Smooth muscle cell of the brain vasculature (primary cell): ENCODE measurements around the gene FLT3LG.
A peak's percentile ranks its signal among the peaks of the same experiment; 100 is the strongest.

Experiments
- DNase-seq: peaks from one replicate; pipeline ENCODE4 v3.0.0-alpha.2; 2012; ENCODE audit warnings: low read depth, low spot score

The FLT3LG gene

DNA sequence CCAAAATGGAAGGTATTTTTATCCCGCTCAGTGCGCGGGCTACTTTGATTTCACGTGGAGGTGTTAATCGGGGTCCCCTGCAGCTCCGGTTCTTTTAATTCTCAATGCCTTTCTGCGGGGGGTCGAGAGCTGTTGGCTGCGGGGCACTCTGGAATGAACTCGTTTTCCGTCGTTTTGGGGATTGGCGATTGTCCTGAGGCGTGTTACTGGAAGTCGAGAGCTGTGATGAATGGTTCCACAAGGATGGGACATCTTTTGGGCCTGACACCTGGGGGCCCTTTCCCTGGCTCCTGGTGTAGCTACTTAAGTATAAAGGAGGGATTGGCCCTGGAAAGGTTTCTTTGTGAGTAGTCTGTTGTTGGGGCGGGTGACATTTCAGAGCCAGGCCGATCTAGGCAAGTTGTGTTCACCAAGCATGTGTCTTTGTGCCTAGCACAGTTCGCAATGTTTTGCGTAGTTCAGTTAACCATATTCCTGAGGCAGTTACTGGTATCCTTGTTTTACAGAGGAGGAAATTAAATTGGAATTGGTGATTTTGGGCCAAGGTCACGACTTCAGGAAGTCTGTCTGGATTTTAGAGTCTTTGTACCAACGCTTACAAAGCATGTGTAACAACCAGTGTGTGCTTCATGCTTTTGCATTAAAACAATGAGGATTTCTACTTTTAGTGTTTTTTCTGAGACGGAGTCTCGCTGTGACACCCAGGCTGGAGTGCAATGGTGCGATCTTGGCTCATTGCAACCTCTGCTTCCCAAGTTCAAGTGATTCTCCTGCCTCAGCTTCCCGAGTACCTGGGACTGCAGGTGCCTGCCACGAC is 14.2 kb downstream of the FLT3LG start:
- no peak for DNase-seq

DNA sequence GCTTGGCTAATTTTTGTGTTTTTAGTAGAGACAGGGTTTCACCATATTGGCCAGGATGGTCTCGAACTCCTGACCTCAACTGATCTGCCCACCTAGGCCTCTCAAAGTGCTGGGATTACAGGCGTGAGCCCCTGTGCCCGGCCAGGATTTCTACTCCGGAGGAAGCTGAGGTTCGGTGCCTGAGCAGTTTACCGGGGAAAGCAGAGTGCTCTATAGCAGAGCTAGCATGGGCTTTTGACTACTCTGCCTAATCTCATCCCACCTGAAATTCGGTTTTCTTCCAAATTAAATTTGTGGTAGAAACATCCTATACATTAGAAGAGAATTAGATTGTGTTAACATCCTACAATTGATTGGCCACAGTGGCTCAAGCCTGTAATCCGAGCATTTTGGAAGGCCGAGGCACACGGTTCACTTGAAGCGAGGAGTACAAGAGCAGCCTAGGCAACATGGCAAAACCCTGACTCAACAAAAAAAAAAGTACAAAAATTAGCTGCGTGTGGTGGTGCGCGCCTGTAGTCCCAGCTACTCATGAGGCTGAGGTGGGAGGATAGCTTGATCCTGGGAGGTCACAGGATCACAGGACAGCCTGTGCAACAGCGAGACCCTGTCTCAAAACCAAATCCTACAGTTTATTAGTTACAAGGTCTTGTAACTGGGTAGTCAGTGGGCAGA is 15.0 kb downstream of the FLT3LG start:
- DNase-seq = no peak

DNA sequence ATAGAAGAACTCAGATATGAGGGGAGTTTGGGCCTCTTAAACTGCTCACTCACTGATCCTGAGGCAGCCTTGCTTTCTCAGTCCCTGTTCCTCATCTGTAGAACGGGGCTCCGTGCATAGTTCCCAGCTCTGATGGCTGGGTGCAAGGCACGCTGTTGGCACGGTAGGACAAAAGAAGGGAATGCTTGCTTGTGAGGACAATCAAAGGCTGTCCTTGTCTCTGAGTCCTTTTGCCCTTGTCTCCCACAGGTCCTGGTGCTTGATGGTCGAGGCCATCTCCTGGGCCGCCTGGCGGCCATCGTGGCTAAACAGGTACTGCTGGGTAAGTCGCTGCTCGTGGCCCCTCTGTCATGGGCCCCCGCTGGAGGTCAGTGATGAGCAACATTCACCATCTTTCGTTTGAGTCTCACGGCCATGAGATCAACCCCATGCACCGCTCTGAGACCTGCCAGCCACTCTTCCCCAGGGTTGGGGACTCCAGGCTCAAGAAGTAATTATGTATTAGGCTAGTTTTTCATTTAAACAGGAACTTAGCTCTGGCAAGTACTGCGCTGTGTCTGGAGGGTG is 15.7 kb downstream of the FLT3LG start:
- no peak for DNase-seq

DNA sequence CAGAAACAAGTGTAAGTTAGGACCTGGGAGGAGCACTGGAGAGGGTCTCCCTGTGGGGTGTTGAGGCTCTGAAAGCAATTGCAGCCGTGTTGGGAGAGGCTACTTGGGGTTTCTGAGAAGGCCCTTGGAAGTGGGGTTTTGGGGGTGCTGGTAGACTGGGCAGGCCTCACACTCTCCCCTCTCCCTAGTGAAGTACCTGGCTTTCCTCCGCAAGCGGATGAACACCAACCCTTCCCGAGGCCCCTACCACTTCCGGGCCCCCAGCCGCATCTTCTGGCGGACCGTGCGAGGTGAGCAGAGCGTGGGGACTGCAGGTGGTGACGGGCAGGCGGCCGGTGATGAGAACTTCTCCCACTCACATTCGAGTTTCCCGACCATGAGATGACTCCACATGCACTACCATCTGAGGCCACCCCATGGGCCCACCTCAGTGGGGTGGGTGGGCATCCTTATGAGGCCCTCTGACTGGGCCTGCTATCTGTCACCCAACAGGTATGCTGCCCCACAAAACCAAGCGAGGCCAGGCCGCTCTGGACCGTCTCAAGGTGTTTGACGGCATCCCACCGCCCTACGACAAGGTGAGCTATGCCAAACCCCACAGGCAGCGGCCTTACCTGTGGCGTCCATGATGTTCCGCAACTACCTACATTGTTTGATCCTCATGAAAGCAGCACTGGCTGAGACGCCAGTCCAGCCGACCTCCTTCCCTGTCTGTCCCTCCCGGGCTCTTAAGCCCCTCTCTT is 16.4 kb downstream of the FLT3LG start:
- DNase-seq = no peak

DNA sequence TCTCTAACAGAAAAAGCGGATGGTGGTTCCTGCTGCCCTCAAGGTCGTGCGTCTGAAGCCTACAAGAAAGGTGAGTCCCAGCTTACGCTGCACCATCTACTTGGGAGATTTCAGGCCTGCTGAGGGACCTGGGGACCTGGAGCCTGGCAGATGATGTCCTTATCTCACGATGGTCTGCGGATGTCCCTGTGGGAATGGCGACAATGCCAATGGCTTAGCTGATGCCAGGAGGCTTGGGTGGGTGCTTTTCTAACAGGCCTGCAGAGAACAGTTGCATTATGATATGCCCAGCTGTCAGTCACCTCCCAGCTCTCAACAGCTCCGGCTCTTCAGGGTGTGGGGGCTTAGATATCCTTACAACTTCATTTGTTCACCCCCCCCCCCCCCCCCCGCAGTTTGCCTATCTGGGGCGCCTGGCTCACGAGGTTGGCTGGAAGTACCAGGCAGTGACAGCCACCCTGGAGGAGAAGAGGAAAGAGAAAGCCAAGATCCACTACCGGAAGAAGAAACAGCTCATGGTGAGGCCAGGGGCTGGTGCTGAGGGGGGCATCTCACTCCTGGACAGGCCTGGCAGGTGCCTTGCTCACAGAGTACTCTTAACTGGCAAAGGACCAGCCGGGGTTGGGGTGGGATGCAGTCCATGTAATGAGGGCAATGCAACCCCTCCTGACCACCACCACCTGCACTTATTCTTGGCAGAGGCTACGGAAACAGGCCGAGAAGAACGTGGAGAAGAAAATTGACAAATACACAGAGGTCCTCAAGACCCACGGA is 17.2 kb downstream of the FLT3LG start:
- no peak for DNase-seq

DNA sequence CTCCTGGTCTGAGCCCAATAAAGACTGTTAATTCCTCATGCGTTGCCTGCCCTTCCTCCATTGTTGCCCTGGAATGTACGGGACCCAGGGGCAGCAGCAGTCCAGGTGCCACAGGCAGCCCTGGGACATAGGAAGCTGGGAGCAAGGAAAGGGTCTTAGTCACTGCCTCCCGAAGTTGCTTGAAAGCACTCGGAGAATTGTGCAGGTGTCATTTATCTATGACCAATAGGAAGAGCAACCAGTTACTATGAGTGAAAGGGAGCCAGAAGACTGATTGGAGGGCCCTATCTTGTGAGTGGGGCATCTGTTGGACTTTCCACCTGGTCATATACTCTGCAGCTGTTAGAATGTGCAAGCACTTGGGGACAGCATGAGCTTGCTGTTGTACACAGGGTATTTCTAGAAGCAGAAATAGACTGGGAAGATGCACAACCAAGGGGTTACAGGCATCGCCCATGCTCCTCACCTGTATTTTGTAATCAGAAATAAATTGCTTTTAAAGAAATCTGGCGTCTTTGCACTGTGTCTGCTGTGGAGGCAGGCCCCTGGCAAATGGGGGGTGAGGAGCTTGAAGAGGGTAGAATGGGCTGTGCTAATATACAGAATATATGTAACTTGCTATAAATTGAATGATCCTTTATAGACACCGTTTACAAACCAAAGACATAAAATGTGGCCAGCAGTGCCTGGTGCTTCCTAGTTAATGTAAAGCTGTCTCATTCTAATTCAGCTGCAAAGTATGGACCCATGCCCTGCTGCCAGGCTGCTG is 18.0 kb downstream of the FLT3LG start:
- DNase-seq = no peak

DNA sequence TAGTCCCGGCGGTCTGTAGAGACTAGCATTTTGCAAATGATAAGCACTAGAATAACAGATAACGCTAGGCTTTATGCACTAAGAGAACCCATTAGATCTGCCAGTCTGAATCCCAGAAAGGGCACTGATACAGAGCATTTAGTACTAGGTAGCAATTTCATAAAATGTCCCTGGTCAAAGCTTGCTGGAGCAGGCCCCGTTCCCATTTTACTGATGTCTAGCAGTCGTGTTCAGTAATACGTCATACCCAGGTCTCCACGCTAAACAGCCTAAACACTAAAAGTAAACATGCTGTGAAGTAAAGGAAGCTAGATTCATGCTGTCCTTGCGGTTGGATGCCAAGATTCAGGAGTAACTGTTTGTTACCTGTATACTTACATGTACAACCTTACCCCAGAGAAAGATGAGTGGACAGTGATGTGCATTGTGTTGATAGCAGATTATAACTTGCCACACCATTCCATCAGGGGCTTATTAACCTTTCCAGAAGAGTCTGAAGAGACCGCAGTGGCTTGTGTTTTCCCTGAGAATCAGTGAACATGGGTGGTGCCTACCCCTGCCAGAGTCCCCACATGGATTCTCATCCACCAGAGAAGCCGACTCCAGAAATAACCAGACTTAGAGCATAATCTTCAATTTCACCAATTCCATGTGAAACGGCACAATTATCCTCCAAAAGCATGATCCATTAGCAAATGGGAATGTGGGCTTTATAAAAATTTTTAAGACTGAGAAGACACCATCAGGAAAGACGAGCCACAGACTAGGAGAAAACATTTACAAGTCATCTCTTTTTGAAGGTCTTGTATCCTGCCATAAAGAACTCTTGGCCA is 18.8 kb downstream of the FLT3LG start:
- DNase-seq = no peak

DNA sequence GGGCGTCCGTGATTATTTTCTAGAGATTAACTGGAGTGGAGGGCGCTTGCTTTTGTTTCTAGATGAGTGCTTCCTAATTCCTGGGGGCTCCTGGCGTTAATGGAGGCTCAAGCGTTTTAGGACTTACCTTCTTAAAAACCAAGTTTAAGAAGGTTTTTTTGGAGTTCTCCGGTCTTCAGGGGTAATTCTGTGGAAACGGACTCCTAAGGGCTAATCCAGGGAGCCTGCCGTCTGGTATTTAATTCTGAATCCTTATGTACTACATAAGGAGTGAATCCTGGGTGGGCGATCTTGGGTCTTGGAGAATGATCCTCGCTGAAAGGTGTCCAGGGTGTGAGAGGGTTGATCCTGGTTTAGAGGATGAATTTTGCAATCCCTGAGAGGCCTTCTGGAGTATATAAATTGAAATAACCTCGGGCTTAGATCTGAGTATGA is 22.6 kb downstream of the FLT3LG start:
- DNase-seq = no peak

DNA sequence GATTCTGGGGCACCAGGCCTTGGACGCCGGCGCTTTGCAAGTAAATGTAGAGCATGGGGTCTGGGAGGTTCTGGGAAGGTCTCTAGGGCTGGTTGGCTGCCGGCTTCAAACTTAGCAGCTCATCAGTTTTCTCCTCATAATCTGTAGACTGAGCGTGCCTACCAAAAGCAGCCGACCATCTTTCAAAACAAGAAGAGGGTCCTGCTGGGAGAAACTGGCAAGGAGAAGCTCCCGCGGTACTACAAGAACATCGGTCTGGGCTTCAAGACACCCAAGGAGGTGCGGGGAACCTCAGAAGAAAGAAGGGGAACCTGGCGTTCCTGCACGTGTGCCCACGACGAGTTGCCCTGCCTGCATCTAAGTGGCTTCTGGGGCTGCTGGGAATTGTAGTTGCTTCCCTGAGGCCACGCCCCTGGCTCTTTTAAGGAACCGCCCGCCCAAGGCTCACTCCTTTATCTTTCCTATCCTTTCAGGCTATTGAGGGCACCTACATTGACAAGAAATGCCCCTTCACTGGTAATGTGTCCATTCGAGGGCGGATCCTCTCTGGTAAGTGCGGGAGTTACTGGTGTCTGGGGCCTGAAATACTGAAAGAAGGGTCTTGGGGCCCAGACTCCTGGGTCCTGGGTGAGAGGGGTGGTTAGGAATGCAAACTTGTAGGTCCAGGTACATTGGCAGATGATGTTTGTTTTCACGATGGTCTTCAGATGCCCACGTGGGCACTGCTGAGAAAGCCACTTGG is 23.2 kb downstream of the FLT3LG start:
- no peak for DNase-seq

DNA sequence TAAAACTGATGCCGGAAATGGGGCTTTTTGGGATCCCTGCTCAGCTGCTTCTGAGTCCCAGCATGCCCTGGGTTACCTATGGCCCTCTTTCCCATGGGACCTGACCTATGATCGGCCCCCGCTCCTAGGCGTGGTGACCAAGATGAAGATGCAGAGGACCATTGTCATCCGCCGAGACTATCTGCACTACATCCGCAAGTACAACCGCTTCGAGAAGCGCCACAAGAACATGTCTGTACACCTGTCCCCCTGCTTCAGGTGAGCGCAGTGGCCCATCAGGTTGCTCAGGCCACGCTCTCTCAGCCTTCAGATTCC is 23.7 kb downstream of the FLT3LG start:
- DNase-seq = no peak

DNA sequence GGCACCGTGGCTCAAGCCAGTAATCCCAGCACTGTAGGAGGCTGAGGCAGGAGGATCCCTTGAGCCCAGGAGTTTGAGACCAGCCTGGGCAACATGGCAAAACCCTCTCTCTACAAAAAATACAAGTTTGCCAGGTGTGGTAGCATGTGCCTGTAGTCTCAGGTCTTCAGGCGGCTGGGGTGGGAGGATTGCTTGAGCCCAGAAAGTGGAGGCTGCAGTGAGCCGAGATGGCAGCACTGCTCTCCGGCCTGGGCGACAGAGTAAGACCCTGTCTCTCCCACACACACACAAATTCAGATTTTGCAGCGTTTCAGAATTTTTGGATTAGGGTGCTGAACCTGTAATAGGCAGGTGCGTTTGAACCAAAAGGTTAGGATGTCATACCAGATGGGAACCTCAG is 24.5 kb downstream of the FLT3LG start:
- DNase-seq = no peak

DNA sequence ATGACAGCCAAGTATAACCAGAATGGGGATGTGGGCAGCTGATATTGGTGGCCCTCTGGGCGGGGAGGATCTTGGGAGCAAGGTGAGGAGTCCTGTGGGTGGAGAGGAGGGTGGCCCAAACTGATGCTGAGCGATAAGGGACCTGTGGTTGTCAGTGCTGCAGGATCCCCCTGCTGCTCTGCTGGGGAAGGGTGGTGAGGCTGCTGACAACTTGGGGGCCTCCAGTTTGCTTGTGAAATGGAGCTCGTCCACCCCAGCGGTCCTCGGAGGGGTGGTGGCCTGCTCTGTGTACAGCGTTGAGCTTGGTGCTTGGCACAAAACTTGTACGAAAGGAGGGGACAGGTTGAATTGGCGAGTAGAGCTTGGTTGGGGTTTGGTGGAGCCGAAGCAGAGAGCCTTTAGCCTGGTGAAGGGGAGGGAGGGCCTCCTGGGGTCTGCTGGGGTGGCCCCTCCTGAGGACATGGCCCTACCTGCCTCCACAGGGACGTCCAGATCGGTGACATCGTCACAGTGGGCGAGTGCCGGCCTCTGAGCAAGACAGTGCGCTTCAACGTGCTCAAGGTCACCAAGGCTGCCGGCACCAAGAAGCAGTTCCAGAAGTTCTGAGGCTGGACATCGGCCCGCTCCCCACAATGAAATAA is 25.1 kb downstream of the FLT3LG start:
- DNase-seq = no peak

DNA sequence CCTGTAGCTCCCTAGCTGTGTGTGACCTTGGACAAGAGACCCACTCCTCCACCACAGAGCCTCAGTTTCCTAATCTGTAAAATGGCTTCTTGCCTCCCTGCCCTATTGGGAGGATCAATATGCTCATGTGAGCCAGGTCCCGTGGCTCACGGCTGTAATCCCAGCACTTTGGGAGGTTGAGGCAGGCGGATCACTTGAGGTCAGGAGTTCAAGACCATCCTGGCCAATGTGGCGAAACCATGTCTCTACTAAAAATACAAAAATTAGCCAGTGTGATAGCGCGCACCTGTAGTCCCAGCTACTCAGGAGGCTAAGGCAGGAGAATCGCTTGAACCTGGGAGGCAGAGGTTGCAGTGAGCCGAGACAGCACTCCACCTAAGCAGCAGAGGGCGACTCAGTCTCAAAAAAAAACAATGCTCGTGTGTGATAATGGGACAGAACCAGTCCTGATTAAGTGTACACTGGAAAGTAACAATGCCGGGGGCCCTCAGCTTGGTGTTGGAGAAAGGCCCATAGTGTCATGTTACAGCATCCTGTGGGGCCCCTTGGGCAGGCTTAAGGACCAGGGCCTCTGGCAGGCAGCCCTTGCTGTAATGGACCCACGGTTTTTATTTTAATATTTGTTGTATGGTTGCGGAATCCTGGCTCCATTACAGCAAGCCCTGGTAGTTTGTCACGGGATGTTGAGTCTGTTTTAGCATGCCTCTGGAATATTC is 29.0 kb downstream of the FLT3LG start:
- DNase-seq = peak; percentile 47

DNA sequence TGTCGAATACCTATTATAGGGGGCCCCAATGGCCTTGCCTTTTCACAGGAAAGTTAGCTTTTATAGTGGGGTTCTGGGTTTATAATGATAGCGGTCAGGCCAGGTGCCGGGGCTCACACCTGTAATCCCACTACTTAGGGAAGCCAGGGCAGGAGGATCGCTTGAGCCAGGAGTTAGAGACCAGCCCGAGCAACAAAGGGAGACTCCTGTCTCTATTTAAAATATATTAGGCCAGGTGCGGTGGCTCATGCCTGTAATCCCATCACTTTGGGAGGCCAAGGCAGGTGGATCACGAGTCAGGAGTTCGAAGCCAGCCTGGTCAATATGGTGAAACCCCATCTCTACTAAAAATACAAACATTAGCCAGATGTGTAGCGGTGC is 29.6 kb downstream of the FLT3LG start:
- no peak for DNase-seq

DNA sequence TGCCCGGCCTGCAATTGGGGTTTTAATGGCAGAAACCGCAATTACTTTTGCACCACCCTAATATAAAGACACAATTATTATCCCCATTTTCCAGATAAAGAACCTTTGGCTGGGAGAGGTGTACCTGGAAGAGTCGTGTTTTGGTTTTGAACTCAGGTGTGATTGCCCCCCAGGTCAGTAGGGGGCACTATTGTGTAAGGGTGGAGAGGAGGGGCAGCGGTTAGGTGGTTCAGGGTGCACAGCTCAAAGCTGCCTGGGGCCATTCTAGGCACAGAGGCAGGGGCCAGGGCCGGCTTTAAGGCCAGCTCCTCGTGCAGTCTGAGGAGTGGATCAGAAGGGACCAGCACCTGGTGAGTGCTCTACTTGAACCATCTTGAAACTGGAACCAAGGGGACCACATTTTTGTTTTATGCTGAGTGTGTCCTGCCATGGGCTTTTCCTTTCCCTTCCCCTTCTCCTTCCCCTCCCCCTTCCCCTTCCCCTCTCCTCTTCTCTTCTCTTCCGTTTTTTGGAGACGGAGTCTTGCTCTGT is 32.6 kb downstream of the FLT3LG start:
- DNase-seq = no peak

DNA sequence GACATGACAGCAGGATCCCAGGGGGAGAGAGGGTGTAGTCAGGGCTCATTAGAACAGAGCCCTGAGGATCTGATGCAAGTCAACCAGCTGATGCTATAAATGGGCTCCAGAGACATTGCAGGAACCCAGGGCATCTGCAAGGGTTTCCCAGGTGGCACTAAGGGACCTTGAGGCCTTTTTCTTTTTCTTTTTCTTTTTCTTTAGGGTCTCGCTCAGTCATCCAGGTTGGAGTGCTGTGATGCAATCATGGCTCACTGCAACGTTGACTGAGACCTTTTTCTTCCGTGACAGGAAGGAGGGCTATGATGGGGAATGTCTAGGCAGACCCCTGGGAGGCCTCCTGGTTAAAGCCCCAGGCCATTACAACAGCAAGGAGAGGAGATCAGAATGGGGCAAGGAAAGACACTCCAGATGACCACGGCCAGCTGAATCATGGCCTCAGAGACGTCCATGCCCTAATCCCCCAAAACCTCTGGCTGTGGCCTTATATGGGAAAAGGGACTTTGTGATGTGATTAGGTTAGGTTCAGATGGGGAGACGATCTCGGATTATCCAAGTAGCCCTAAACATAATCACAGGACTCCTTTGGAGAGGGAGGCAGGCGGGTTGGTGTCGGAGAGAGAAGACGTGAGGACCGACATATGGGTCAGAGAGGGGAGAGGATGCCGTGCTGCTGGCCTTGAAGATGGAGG is 33.9 kb downstream of the FLT3LG start:
- no peak for DNase-seq
